ENCODE data around the gene ACOT12.

ACOT12 gene

GRCh38 chr5:81393783-81394718 is at the start of gene ACOT12:
TSS of gene ACOT12 (minus strand) at chr5:81394134. CDS start at chr5:81394114, 20 bp downstream.
- DNase-seq (ENCODE audit: low read depth, low spot score) = no peak

GRCh38 chr5:81435023-81435422 is 41.1 kb upstream of the ACOT12 start:
- Histone ChIP-seq H3K4me3 (ENCODE audit: insufficient read length, low read depth) (no peak overlapping the region), H3K4me1 (ENCODE audit: insufficient read depth, insufficient read length) (no peaks in the 10 kb centered on the region), H3K9me3 (ENCODE audit: insufficient read depth, low read length) (no peaks in the 10 kb centered on the region; the same call in 1 of the 2 replicates)

More at GRCh38 chr5:81393783-81394718, at the start of gene ACOT12:
- Histone ChIP-seq H3K27me3 (ENCODE audit: insufficient read depth, insufficient read length) (peaks cover 8% of the 10 kb centered on the region), H3K36me3 (ENCODE audit: insufficient read depth, insufficient read length, low read length) (no peaks in the 10 kb centered on the region), H3K9ac (ENCODE audit: insufficient read length, low read depth) (peak within 1 kb of the TSS; percentile 61), H3K9me3 (ENCODE audit: insufficient read depth, low read length) (no peaks in the 10 kb centered on the region), H3K4me3 (ENCODE audit: insufficient read length, low read depth) (peak within 1 kb of the TSS; percentile 50), H3K4me1 (ENCODE audit: insufficient read depth, insufficient read length) (no peaks in the 10 kb centered on the region)
- TF ChIP-seq YY1 (IDR thresholded peaks at IDR 0.05; ENCODE audit: insufficient read depth, insufficient read length) (no peak), ZNF274 (IDR thresholded peaks at IDR 0.05; ENCODE audit: low read depth, low read length) (no peak), SUZ12 (IDR thresholded peaks at IDR 0.05; ENCODE audit: extremely low read depth, insufficient read depth, insufficient read length) (no peak)

GRCh38 chr5:81429985-81430384 is 36.1 kb upstream of the ACOT12 start:
- H3K36me3 ChIP-seq (ENCODE audit: insufficient read depth, insufficient read length, low read length) = no peaks in the 10 kb centered on the region
- no peaks in the 10 kb centered on the region for H3K27me3 ChIP-seq (ENCODE audit: insufficient read depth, insufficient read length)
- H3K4me1 ChIP-seq (ENCODE audit: insufficient read depth, insufficient read length) = no peaks in the 10 kb centered on the region
- H3K4me3 ChIP-seq (ENCODE audit: insufficient read length, low read depth) = no peak overlapping the region
- H3K9me3 ChIP-seq (ENCODE audit: insufficient read depth, low read length) = no peaks in the 10 kb centered on the region; the same call in 1 of the 2 replicates
- TF ChIP-seq SUZ12 (IDR thresholded peaks at IDR 0.05; ENCODE audit: extremely low read depth, insufficient read depth, insufficient read length) (no peak), ZNF274 (IDR thresholded peaks at IDR 0.05; ENCODE audit: low read depth, low read length) (no peak), YY1 (IDR thresholded peaks at IDR 0.05; ENCODE audit: insufficient read depth, insufficient read length) (no peak)
- no peak overlapping the region for H3K9ac ChIP-seq (ENCODE audit: insufficient read length, low read depth)
- no peak for DNase-seq (ENCODE audit: low read depth, low spot score)

More at GRCh38 chr5:81435023-81435422, 41.1 kb upstream of the ACOT12 start:
- no peak for TF ChIP-seq ZNF274 (IDR thresholded peaks at IDR 0.05; ENCODE audit: low read depth, low read length)
- no peak for TF ChIP-seq YY1 (IDR thresholded peaks at IDR 0.05; ENCODE audit: insufficient read depth, insufficient read length)
- TF ChIP-seq SUZ12 (IDR thresholded peaks at IDR 0.05; ENCODE audit: extremely low read depth, insufficient read depth, insufficient read length) = no peak
- Histone ChIP-seq H3K36me3 (ENCODE audit: insufficient read depth, insufficient read length, low read length) (no peaks in the 10 kb centered on the region), H3K9ac (ENCODE audit: insufficient read length, low read depth) (no peak overlapping the region), H3K27me3 (ENCODE audit: insufficient read depth, insufficient read length) (no peaks in the 10 kb centered on the region)
- DNase-seq (ENCODE audit: low read depth, low spot score) = no peak

GRCh38 chr5:81429363-81429762 is 35.4 kb upstream of the ACOT12 start:
- Histone ChIP-seq H3K36me3 (ENCODE audit: insufficient read depth, insufficient read length, low read length) (no peaks in the 10 kb centered on the region), H3K4me1 (ENCODE audit: insufficient read depth, insufficient read length) (no peaks in the 10 kb centered on the region)
- TF ChIP-seq YY1 (IDR thresholded peaks at IDR 0.05; ENCODE audit: insufficient read depth, insufficient read length) = no peak
- TF ChIP-seq ZNF274 (IDR thresholded peaks at IDR 0.05; ENCODE audit: low read depth, low read length) = no peak
- TF ChIP-seq SUZ12 (IDR thresholded peaks at IDR 0.05; ENCODE audit: extremely low read depth, insufficient read depth, insufficient read length) = no peak

GRCh38 chr5:81428861-81429260 is 34.9 kb upstream of the ACOT12 start:
- TF ChIP-seq SUZ12 (IDR thresholded peaks at IDR 0.05; ENCODE audit: extremely low read depth, insufficient read depth, insufficient read length) (no peak), ZNF274 (IDR thresholded peaks at IDR 0.05; ENCODE audit: low read depth, low read length) (no peak), YY1 (IDR thresholded peaks at IDR 0.05; ENCODE audit: insufficient read depth, insufficient read length) (no peak)
- H3K9me3 ChIP-seq (ENCODE audit: insufficient read depth, low read length) = no peaks in the 10 kb centered on the region; the same call in 1 of the 2 replicates
- H3K4me3 ChIP-seq (ENCODE audit: insufficient read length, low read depth) = no peak overlapping the region
- no peak overlapping the region for H3K9ac ChIP-seq (ENCODE audit: insufficient read length, low read depth)
- H3K4me1 ChIP-seq (ENCODE audit: insufficient read depth, insufficient read length) = no peaks in the 10 kb centered on the region
- H3K27me3 ChIP-seq (ENCODE audit: insufficient read depth, insufficient read length) = no peaks in the 10 kb centered on the region
- no peaks in the 10 kb centered on the region for H3K36me3 ChIP-seq (ENCODE audit: insufficient read depth, insufficient read length, low read length)
- DNase-seq (ENCODE audit: low read depth, low spot score) = no peak

More at GRCh38 chr5:81429363-81429762, 35.4 kb upstream of the ACOT12 start:
- H3K27me3 ChIP-seq (ENCODE audit: insufficient read depth, insufficient read length) = no peaks in the 10 kb centered on the region
- H3K9ac ChIP-seq (ENCODE audit: insufficient read length, low read depth) = no peak overlapping the region
- no peak overlapping the region for H3K4me3 ChIP-seq (ENCODE audit: insufficient read length, low read depth)
- no peak for DNase-seq (ENCODE audit: low read depth, low spot score)
- H3K9me3 ChIP-seq (ENCODE audit: insufficient read depth, low read length) = no peaks in the 10 kb centered on the region; the same call in 1 of the 2 replicates

GRCh38 chr5:81428446-81428845 is 34.5 kb upstream of the ACOT12 start:
- no peak for TF ChIP-seq SUZ12 (IDR thresholded peaks at IDR 0.05; ENCODE audit: extremely low read depth, insufficient read depth, insufficient read length)
- Histone ChIP-seq H3K4me1 (ENCODE audit: insufficient read depth, insufficient read length) (no peaks in the 10 kb centered on the region), H3K4me3 (ENCODE audit: insufficient read length, low read depth) (no peak overlapping the region), H3K9me3 (ENCODE audit: insufficient read depth, low read length) (no peaks in the 10 kb centered on the region; the same call in 1 of the 2 replicates), H3K27me3 (ENCODE audit: insufficient read depth, insufficient read length) (no peaks in the 10 kb centered on the region), H3K9ac (ENCODE audit: insufficient read length, low read depth) (no peak overlapping the region), H3K36me3 (ENCODE audit: insufficient read depth, insufficient read length, low read length) (no peaks in the 10 kb centered on the region)
- no peak for DNase-seq (ENCODE audit: low read depth, low spot score)

- Histone ChIP-seq H3K36me3 (ENCODE audit: insufficient read depth, insufficient read length, low read length) (no peaks in the 10 kb centered on the region), H3K9ac (ENCODE audit: insufficient read length, low read depth) (no peak overlapping the region), H3K27me3 (ENCODE audit: insufficient read depth, insufficient read length) (no peaks in the 10 kb centered on the region), H3K4me1 (ENCODE audit: insufficient read depth, insufficient read length) (no peaks in the 10 kb centered on the region), H3K9me3 (ENCODE audit: insufficient read depth, low read length) (no peaks in the 10 kb centered on the region; the same call in 1 of the 2 replicates), H3K4me3 (ENCODE audit: insufficient read length, low read depth) (no peak overlapping the region)
- TF ChIP-seq YY1 (IDR thresholded peaks at IDR 0.05; ENCODE audit: insufficient read depth, insufficient read length) (no peak), SUZ12 (IDR thresholded peaks at IDR 0.05; ENCODE audit: extremely low read depth, insufficient read depth, insufficient read length) (no peak), ZNF274 (IDR thresholded peaks at IDR 0.05; ENCODE audit: low read depth, low read length) (no peak)
- DNase-seq (ENCODE audit: low read depth, low spot score) = no peak
Observed at GRCh38 chr5:81427566-81427965, 33.6 kb upstream of the ACOT12 start.
